ENCODE results near the gene CCDC170. TPM values are rescaled to one million over a fixed set of nuclear protein-coding genes. Genes with fewer than 3 reads are reported as not detected.

CCDC170 gene
- total RNA-seq, 1 donor from 2014 or later, result not detected

DNA sequence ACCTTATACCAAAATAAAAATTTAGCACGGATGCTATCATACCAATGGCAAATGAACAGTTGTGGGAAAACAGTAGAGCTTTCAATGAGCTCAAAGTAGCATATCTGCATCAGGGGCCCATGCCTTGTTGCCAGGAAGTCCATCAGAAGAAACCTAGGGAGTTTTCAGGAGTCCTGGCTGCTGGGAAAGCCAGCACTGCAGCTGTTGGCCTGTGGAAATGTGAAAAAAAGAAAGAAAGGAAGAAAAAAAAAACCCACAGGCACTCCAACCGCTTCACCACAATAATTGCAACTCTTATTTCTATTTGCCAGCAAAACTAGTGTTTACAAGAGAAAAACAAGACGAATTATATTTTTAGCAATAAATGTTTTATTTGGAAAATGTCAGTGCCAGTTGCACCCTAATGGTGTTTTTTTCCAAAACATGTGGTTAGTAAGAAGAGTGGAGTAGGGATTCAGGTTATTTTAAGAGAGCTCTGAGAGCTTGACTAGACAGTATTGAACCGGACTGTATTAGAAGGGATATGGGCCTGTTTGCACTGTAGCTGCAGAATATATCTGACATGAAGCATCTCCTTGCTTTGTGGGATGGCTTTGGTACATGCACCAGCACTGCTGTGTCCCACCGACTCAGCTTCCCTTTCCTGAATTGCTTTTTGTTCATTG lies 137.3 kb downstream of the CCDC170 start:
- FAIRE-seq, result no peak
- TF ChIP-seq, protein P1, sequence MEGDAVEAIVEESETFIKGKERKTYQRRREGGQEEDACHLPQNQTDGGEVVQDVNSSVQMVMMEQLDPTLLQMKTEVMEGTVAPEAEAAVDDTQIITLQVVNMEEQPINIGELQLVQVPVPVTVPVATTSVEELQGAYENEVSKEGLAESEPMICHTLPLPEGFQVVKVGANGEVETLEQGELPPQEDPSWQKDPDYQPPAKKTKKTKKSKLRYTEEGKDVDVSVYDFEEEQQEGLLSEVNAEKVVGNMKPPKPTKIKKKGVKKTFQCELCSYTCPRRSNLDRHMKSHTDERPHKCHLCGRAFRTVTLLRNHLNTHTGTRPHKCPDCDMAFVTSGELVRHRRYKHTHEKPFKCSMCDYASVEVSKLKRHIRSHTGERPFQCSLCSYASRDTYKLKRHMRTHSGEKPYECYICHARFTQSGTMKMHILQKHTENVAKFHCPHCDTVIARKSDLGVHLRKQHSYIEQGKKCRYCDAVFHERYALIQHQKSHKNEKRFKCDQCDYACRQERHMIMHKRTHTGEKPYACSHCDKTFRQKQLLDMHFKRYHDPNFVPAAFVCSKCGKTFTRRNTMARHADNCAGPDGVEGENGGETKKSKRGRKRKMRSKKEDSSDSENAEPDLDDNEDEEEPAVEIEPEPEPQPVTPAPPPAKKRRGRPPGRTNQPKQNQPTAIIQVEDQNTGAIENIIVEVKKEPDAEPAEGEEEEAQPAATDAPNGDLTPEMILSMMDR (IDR thresholded peaks at IDR 0.05; ENCODE audit: insufficient read depth, low read length, severe bottlenecking), result no peak
- DNase-seq (ENCODE audit: low read depth), result no peak
- Histone ChIP-seq H3K4me3 (ENCODE audit: low read depth, low read length) (no peak overlapping the region), H3K36me3 (ENCODE audit: control insufficient read depth, insufficient read depth, low read length) (no peaks in the 10 kb centered on the region), H3K27me3 (ENCODE audit: control insufficient read depth, insufficient read depth, low read length) (no peaks in the 10 kb centered on the region)

DNA sequence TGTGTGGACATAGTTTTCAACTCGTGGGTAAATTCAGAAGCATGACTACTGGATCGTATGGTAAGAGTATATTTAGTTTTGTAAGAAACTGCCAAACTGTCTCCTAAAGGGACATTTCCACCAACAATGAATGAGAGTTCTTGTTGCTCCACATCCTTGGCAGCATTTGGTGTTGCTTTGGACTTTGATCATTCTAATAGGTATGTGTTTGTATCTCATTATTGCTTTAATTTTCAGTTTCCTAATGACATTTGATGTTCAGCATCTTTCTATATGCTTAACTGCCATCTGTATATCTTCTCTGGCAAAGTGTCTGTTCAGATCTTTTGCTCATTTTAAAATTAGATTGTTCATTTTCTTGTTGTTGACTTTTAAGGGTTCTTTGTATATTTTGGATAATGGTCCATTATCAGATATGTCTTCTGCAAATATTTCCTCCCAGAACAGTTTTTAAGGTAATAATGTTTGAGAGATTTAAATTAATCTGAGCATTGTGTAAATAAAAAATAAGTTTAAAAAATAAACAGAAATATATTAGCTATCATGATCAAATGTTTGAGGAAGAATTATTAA lies 138.7 kb downstream of the CCDC170 start:
- H3K27me3 ChIP-seq (ENCODE audit: control insufficient read depth, insufficient read depth, low read length), result no peaks in the 10 kb centered on the region
- DNase-seq (ENCODE audit: low read depth) (no peak), FAIRE-seq (no peak)
- no peak overlapping the region for H3K4me3 ChIP-seq (ENCODE audit: low read depth, low read length)
- no peaks in the 10 kb centered on the region for H3K36me3 ChIP-seq (ENCODE audit: control insufficient read depth, insufficient read depth, low read length)
- TF ChIP-seq, protein P1 (IDR thresholded peaks at IDR 0.05; ENCODE audit: insufficient read depth, low read length, severe bottlenecking), result no peak

DNA sequence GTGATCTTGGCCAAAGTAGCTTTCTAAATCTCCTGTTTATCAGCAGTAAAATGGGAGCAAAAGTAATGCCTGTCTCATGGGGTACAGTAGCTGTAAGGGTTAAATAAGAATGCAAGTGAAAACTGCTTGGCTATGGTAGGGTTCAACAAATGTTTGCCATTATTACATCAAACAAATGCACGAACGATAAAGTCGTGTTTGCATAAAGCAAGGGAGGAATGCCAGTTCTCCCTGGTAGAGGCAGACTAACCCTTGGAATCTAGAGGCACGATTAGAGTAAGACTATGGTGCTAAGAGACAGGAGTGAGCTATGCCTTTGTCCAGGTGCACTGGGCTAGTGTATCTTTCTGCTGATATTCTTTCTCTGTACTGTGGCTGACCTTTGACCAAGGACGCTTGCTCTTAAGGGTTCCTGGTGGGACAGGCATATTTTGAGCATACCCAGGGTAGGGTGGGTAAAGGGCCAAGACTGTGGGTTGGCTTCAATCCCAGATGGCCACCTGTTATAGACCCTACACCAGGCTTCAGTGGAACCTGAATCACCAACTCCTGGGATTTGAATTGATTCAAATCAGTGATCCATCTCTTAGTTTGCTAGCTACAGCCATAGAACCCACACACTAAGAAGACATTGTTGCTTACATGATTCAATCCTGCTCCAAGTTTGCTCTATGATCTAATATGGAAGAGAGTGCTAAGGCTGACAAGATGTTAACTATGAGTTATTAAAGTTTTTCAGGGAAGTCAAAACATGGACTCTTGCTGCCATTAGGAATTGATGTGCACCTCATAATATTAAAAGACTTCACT lies 139.9 kb downstream of the CCDC170 start:
- no peaks in the 10 kb centered on the region for H3K36me3 ChIP-seq (ENCODE audit: control insufficient read depth, insufficient read depth, low read length)
- TF ChIP-seq, protein P1 (IDR thresholded peaks at IDR 0.05; ENCODE audit: insufficient read depth, low read length, severe bottlenecking), result no peak
- no peak for FAIRE-seq

DNA sequence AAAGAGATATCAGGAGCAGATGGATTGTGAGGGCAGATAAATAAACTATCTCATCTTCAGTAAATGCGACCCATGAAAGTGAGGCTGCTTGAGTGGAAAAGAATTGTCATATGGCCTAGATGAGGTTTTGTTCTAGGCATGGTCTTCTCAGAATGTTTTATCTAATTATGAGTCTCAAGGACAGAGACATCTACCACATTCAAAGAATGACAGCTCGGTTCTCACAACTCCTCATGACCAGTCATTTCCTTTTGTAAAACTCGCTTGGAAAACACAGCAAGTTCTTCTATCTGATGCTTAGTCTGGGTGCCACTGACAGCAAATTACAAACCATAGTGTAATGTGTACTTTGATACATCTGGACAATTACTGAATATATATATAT lies 140.5 kb downstream of the CCDC170 start:
- FAIRE-seq (no peak), DNase-seq (ENCODE audit: low read depth) (no peak)
- H3K36me3 ChIP-seq (ENCODE audit: control insufficient read depth, insufficient read depth, low read length), result no peaks in the 10 kb centered on the region
- no peaks in the 10 kb centered on the region for H3K27me3 ChIP-seq (ENCODE audit: control insufficient read depth, insufficient read depth, low read length)
- no peak overlapping the region for H3K4me3 ChIP-seq (ENCODE audit: low read depth, low read length)
- TF ChIP-seq, protein P1 (IDR thresholded peaks at IDR 0.05; ENCODE audit: insufficient read depth, low read length, severe bottlenecking), result no peak

More for the DNA sequence above, 139.9 kb downstream of the CCDC170 start:
- no peak for DNase-seq (ENCODE audit: low read depth)
- H3K4me3 ChIP-seq (ENCODE audit: low read depth, low read length), result no peak overlapping the region
- H3K27me3 ChIP-seq (ENCODE audit: control insufficient read depth, insufficient read depth, low read length), result no peaks in the 10 kb centered on the region

DNA sequence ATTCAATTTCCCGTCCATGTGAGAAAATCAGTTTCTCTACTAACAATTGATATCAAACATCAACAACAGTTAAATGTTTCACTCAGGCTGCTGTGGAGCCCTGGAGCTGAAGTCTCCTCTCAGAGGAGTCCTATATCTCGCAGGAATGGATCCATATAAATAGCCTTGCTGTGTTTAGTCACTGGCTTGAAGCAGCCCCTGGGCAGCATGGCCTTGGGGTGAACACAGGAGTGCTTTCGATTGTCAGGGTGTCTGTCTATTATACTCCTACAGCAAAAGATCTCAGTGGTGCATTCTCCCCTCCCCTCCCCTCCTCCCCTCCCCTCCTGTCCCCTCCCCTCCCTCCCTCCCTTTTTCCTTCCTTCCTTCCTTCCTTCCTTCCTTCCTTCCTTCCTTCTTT lies 141.9 kb downstream of the CCDC170 start:
- H3K36me3 ChIP-seq (ENCODE audit: control insufficient read depth, insufficient read depth, low read length), result no peaks in the 10 kb centered on the region
- FAIRE-seq (no peak), DNase-seq (ENCODE audit: low read depth) (no peak)
- H3K4me3 ChIP-seq (ENCODE audit: low read depth, low read length), result no peak overlapping the region
- H3K27me3 ChIP-seq (ENCODE audit: control insufficient read depth, insufficient read depth, low read length), result no peaks in the 10 kb centered on the region
- TF ChIP-seq, protein P1 (IDR thresholded peaks at IDR 0.05; ENCODE audit: insufficient read depth, low read length, severe bottlenecking), result no peak
